ENCODE results near the gene AP4B1.

- no peak for TF ChIP-seq POLR2A (IDR thresholded peaks at IDR 0.05; ENCODE audit: low read depth, low read length)
- no peak for TF ChIP-seq SPI1 (IDR thresholded peaks at IDR 0.05; ENCODE audit: low read depth, low read length)
- no peak for TF ChIP-seq POLR2AphosphoS5 (IDR thresholded peaks at IDR 0.05; ENCODE audit: low read depth, low read length)
These were observed 42.9 kb upstream of the AP4B1 start for GRCh38 chr1:113947388-113948107.
